HepG2 (cell line): ENCODE measurements around the gene CAPN7. TPM values are rescaled to one million over a fixed set of nuclear protein-coding genes. Genes with fewer than 3 reads are reported as not detected.

Source experiments
- ATAC-seq: fragments of 200-7000 bp; cut with Tn5 transposase; 3 replicates; pipeline ENCODE4 v1.9.1; 2020; ENCODE audit warnings: mild to moderate bottlenecking, moderate library complexity
- BruUV-seq: library from RNA; stranded (reverse); fragments of 400-500 nt; replicated peaks from 2 replicates; lab custom pipeline; 2021; lab: Mats Ljungman, UMichigan
- CTCF ChIA-PET: fragments of 300-600 bp; formaldehyde crosslinking; extraction: SDS; loops from one replicate; lab custom pipeline; 2021; ENCODE audit warnings: low total read pairs, inconsistent platforms, low intra/inter-chr PET ratio; lab: Yijun Ruan, JAX
- POLR2A ChIA-PET: fragments of 350-600 bp; sonication (Branson Sonifier 250); formaldehyde crosslinking; loops from one replicate; lab custom pipeline; 2020; ENCODE audit warnings: antibody characterized with exemption, inconsistent platforms; lab: Yijun Ruan, JAX
- DNase-seq: peaks from one replicate; pipeline ENCODE4 v3.0.0-alpha.2; 2015; ENCODE audit warnings: low spot score
- FAIRE-seq: peaks from 3 replicates; lab custom pipeline; 2011; peaks lifted over from hg19 to GRCh38; lab: Jason Lieb, UNC
- H2AFZ ChIP-seq: one replicate; pipeline ENCODE4 v1.6.1; 2011; ENCODE audit warnings: low read length, inconsistent platforms
- H3K27ac ChIP-seq: fragments of 300-600 bp; 3 replicates; pipeline ENCODE4 v1.8.0; 2011; ENCODE audit warnings: mixed run types, mild to moderate bottlenecking, mixed read lengths, low read length, inconsistent platforms; ENCODE audit not compliant: insufficient read depth; ENCODE audit errors: extremely low read length
- H3K27me3 ChIP-seq, 2 experiments: fragments of 200-600 bp in 1 of 2; 2 replicates in 1 of 2; 3 replicates in 1 of 2; pipeline versions ENCODE4 v1.6.0 to v1.8.0; 2011; ENCODE audit warnings: low read length in 2 of 2, mild to moderate bottlenecking in 2 of 2, moderate library complexity in 2 of 2, inconsistent platforms in 1 of 2; ENCODE audit not compliant: insufficient read depth in 2 of 2, control insufficient read depth in 1 of 2
- H3K36me3 ChIP-seq, 2 experiments: fragments of 200-600 bp in 1 of 2; replicated peaks in 1 of 2; 2 replicates in 1 of 2; 3 replicates in 1 of 2; pipeline versions ENCODE4 v1.5.1 to v1.8.0; 2011; ENCODE audit warnings: low read length in 2 of 2, inconsistent platforms in 1 of 2; ENCODE audit not compliant: insufficient read depth in 2 of 2, control insufficient read depth in 1 of 2
- H3K4me1 ChIP-seq: 2 replicates; pipeline ENCODE4 v1.5.1; 2012; ENCODE audit warnings: low read length, inconsistent platforms; ENCODE audit not compliant: insufficient read depth
- H3K4me2 ChIP-seq: 2 replicates; pipeline ENCODE4 v1.6.0; 2011; ENCODE audit warnings: low read depth, low read length, inconsistent platforms
- H3K4me3 ChIP-seq, 3 experiments: fragments of 200-600 bp in 1 of 3; sonication (generic), shearing (Covaris generic) in 1 of 3; replicated peaks in 1 of 3; 2 replicates each; pipeline ENCODE4 v1.5.1; 2011 to 2016; ENCODE audit warnings: low read length in 3 of 3, inconsistent platforms in 2 of 3, low read depth in 2 of 3, mild to moderate bottlenecking in 2 of 3, control low read depth in 1 of 3, mixed read lengths in 1 of 3; ENCODE audit not compliant: insufficient read depth in 1 of 3
- H3K79me2 ChIP-seq: one replicate; pipeline ENCODE4 v1.6.1; 2011; ENCODE audit warnings: low read length, inconsistent platforms; ENCODE audit not compliant: insufficient read depth
- H3K9ac ChIP-seq: 2 replicates; pipeline ENCODE4 v1.6.0; 2011; ENCODE audit warnings: mild to moderate bottlenecking, low read depth, low read length, inconsistent platforms; ENCODE audit not compliant: insufficient read depth
- H3K9me3 ChIP-seq: 2 replicates; pipeline ENCODE4 v1.5.1; 2012; ENCODE audit warnings: mild to moderate bottlenecking, low read length
- H4K20me1 ChIP-seq: 2 replicates; pipeline ENCODE4 v1.6.0; 2011; ENCODE audit warnings: inconsistent platforms, mild to moderate bottlenecking, low read length, moderate library complexity; ENCODE audit not compliant: insufficient read depth
- MAF1 ChIP-seq: sonication (generic); formaldehyde crosslinking; IDR thresholded peaks from 2 replicates; pipeline ENCODE4 v1.5.0; 2020; ENCODE audit warnings: missing genetic modification reagents, borderline replicate concordance
- MTA1 ChIP-seq: sonication (generic); formaldehyde crosslinking; IDR thresholded peaks from 2 replicates; pipeline ENCODE4 v1.4.0; 2020; ENCODE audit warnings: missing genetic modification reagents, mild to moderate bottlenecking, borderline replicate concordance
- NONO ChIP-seq, 2 experiments: fragments of 450-650 bp in 1 of 2; sonication (generic) in 1 of 2; formaldehyde crosslinking in 1 of 2; IDR thresholded peaks in 1 of 2; conservative IDR thresholded peaks in 1 of 2; 2 replicates each; pipeline versions ENCODE4 v1.6.1 to v1.8.0; 2017 to 2022; ENCODE audit warnings: mild to moderate bottlenecking in 1 of 2, missing genetic modification reagents in 1 of 2, moderate library complexity in 1 of 2
- PCBP2 ChIP-seq: fragments of 200-400 bp; formaldehyde crosslinking; optimal IDR thresholded peaks from 2 replicates; pipeline ENCODE3; 2018; ENCODE audit warnings: low read length, low read depth; ENCODE audit not compliant: poor library complexity, severe bottlenecking
- REPIN1 ChIP-seq: sonication (generic); formaldehyde crosslinking; IDR thresholded peaks from 2 replicates; pipeline ENCODE4 v1.8.0; 2022; ENCODE audit warnings: missing genetic modification reagents, low read depth, mild to moderate bottlenecking, borderline replicate concordance
- WGBS: methylation state at CpG from one replicate; pipeline ENCODE4 v1.1.6; 2017; ENCODE audit warnings: low lambda C conversion rate; 5-methylcytosine and 5-hydroxymethylcytosine counted together
- in situ Hi-C: cut with HindIII; loops from 2 replicates; pipeline ENCODE4 v1.10.0; 2017; ENCODE audit warnings: low pct_unique_long_range_greater_than_20kb; ENCODE audit not compliant: extremely low pct_ligation_motif_present
- intact Hi-C: fragments of 100-400 bp; cut with micrococcal nuclease; formaldehyde crosslinking; loops from one replicate; pipeline ENCODE4 v1.10.0; 2022; ENCODE audit not compliant: unreplicated experiment
- polyA plus RNA-seq, 8 experiments: library from polyadenylated mRNA; depleted of rRNA in 3 of 8; stranded (reverse) in 7 of 8; unstranded in 1 of 8; fragments of >200 nt; fragmentation: Illumina TruSeq in 4 of 8; extraction: Trizol in 4 of 8; gene quantifications; 2 replicates each; pipeline versions ENCODE4 v1.2.1 to v1.2.3, GENCODE V29; 2011 to 2016; ENCODE audit warnings: low read depth in 4 of 8, missing spikeins in 1 of 8, mixed read lengths in 1 of 8; ENCODE audit not compliant: insufficient read depth in 1 of 8
- total RNA-seq, 5 experiments: library from RNA; depleted of rRNA; stranded (reverse); fragments of >200 nt; fragmentation: Illumina TruSeq; extraction: Trizol; gene quantifications; 2 replicates each; pipeline ENCODE4 v1.2.3, GENCODE V29; 2016; ENCODE audit warnings: low read depth in 1 of 5
- TF ChIP-seq, protein P1 (sequence below): sonication (generic); formaldehyde crosslinking; IDR thresholded peaks from 2 replicates; pipeline ENCODE4 v1.4.0; 2020; ENCODE audit warnings: missing genetic modification reagents, borderline replicate concordance

The CAPN7 gene
- total and polyA plus RNA-seq, 2 of the 13 experiments (the other 11 are each of a cell fraction or from before 2014, with no cell fraction given) = 16.7 to 36.8 TPM

DNA sequence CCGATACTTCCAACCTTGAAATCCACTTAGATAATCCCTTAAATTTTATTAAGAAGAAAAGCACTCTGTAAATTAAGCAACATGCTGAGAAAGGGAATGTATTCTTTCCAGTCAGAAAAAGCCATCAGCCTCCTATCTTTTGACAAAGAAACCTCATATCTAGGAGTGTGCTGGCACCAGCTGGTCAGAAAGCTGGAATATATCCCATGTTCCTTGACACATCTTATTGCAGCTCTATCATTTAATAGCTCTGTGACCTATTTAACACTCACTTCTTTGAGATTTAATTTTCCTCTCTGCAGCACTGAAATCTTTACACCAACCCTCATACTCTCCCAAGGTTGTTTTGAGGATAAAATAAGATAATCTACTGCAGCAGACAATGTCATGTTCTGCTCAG lies 30.4 kb upstream of the CAPN7 start:
- peaks cover 40% of the 10 kb centered on the region for H3K4me1 ChIP-seq
- no peak overlapping the region for H3K27ac ChIP-seq
- intact Hi-C loops = no loop called here
- no peak overlapping the region for H3K4me3 ChIP-seq
- DNase-seq = no peak
- H3K9ac ChIP-seq = no peak overlapping the region
- H4K20me1 ChIP-seq = no peaks in the 10 kb centered on the region; the same call in 1 of the 2 replicates
- H3K4me2 ChIP-seq = no peak overlapping the region
- in situ Hi-C loops = no loop called here
- WGBS = 100% methylated on average over 1 of the region's 1 CpG
- no peak for FAIRE-seq
- no peaks in the 10 kb centered on the region for H3K36me3 ChIP-seq
- no peaks in the 10 kb centered on the region for H3K27me3 ChIP-seq
- ChIA-PET POLR2A (no interaction called here), CTCF (no interaction called here)
- H3K9me3 ChIP-seq = no peaks in the 10 kb centered on the region
- H2AFZ ChIP-seq = no peak overlapping the region
- no peak for ATAC-seq
- no TSS peak for BruUV-seq
- no peak for TF ChIP-seq PCBP2
- TF ChIP-seq MTA1 = no peak
- TF ChIP-seq MAF1 (CRISPR knock-in tag) = no peak
- TF ChIP-seq, protein P1, sequence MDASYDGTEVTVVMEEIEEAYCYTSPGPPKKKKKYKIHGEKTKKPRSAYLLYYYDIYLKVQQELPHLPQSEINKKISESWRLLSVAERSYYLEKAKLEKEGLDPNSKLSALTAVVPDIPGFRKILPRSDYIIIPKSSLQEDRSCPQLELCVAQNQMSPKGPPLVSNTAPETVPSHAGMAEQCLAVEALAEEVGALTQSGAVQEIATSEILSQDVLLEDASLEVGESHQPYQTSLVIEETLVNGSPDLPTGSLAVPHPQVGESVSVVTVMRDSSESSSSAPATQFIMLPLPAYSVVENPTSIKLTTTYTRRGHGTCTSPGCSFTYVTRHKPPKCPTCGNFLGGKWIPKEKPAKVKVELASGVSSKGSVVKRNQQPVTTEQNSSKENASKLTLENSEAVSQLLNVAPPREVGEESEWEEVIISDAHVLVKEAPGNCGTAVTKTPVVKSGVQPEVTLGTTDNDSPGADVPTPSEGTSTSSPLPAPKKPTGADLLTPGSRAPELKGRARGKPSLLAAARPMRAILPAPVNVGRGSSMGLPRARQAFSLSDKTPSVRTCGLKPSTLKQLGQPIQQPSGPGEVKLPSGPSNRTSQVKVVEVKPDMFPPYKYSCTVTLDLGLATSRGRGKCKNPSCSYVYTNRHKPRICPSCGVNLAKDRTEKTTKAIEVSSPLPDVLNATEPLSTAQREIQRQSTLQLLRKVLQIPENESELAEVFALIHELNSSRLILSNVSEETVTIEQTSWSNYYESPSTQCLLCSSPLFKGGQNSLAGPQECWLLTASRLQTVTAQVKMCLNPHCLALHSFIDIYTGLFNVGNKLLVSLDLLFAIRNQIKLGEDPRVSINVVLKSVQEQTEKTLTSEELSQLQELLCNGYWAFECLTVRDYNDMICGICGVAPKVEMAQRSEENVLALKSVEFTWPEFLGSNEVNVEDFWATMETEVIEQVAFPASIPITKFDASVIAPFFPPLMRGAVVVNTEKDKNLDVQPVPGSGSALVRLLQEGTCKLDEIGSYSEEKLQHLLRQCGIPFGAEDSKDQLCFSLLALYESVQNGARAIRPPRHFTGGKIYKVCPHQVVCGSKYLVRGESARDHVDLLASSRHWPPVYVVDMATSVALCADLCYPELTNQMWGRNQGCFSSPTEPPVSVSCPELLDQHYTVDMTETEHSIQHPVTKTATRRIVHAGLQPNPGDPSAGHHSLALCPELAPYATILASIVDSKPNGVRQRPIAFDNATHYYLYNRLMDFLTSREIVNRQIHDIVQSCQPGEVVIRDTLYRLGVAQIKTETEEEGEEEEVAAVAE (CRISPR knock-in tag) = no peak
- TF ChIP-seq REPIN1 (CRISPR knock-in tag) = no peak
- TF ChIP-seq NONO (IDR thresholded peaks at IDR 0.05) = no peak
- no peak for TF ChIP-seq NONO (CRISPR knock-in tag; conservative IDR thresholded peaks at IDR 0.05)
- no peaks in the 10 kb centered on the region for H3K79me2 ChIP-seq
